HG03108 (cell line): ENCODE results near the gene CCND2.

Experiments used
- ATAC-seq: cut with Tn5 transposase; IDR thresholded peaks from one replicate; pipeline ENCODE4 v1.9.1; 2021; ENCODE audit warnings: moderate library complexity; ENCODE audit not compliant: unreplicated experiment

The CCND2 gene

DNA sequence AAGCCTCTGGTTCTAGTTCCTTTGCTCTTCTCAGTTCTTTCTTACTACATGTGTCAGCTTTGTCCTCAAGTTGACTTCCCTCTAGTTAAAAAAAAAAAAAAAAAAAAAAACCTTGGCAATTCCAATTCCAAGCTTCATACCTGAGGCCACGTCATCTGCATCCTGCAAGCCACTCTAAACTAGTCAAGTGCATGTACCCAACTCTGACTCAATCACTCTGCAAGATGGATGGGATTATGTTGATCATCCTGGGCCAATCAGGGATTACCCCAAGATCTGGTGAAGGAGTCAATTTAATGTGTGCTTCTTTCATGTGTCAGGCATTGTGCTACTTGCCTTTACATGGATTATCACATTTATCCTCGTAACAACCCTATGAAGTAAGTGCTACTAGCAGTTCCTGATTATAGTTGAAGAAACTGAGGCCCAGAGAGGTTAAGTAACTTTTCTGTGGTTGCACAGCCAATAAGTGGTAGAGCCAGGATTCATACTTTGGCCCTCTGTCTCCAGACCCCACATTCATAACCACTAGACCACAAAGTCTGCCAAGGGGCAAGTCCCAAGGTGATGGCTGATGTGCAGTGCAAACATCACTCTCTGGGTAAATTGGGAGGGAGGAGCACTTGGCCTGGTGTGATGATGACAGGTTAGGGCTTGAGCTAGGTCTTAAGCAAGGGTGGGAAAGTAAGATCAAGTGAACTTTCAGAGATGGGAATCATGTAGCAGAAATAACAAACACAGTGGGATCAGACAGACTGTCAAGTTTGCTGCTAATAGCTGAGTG lies 17.3 kb upstream of the CCND2 start:
- ATAC-seq: no peak

DNA sequence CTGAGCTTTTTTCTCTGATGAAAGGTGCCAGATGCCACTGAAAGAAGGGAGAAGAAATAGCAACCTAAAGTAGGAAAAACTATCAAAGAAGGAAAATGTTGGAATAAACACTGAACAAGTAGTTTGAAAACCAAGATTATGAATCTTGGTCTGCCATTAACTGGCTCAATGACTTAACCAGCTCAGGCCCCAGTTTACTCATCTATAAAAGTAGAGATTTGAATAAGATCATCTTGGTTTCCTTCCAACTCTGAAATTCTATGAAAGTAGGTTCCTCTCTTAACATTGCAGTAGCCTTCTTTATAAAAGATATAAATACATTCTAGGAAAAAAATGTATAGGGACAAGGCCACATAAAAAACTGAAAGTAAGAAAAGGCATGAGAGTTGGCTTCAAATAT lies 16.1 kb upstream of the CCND2 start:
- no peak for ATAC-seq

DNA sequence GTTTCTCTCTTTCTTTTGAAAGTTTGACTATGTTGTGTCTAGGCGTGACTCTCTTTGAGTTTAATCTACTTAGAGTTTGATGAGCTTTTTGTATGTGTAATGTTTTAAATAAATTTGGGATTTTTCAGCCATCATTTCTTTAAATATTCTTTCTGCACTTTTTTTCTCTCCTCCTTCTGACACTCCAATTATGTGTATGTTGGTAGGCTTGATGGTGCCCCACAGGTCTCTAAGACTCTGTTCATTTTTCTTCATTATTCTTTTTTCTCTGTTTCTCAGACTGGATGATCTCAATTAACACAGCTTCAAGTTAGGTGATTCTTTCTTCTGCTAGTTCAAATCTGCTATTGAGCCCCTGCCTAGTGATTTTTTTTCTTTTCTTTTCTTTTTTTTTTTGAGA lies 14.5 kb upstream of the CCND2 start:
- ATAC-seq: no peak

DNA sequence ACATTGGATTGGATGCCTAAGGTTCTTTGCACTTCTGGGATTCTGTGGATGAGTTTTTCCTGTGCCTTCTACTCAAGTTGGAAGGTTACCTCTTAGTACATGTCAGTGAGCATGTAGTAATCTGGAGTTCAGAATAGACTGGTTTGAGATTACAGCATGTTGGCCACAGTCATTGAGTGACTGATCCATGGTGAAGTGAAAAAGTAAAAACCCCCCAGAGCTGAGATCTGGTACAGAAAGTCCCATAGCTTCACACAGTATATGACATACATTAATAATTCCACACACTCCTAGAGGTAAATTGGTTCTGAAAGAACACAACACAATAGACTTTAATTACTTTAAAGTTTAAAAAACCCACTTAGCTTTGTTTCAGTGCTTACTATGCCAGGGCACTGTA lies 11.9 kb upstream of the CCND2 start:
- ATAC-seq: peak; percentile 46

DNA sequence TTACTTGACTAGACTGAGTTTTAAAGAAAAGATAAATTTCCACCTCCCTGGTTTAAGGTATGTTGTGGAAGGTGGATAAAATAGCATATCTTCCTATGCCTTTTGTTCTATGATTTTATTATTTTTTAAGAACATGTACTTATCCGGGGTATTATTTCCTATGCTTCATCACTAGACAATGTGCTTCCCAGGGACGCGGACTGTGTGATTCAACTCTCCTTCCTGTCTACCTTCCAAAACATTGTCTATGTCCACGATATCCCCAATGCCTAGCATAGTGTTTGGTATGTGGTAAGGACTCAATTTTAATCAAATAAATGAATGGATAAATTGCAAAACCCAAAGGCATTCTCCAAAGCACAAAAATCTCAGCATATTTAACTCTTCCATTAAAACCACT lies 8.3 kb upstream of the CCND2 start:
- ATAC-seq: no peak

DNA sequence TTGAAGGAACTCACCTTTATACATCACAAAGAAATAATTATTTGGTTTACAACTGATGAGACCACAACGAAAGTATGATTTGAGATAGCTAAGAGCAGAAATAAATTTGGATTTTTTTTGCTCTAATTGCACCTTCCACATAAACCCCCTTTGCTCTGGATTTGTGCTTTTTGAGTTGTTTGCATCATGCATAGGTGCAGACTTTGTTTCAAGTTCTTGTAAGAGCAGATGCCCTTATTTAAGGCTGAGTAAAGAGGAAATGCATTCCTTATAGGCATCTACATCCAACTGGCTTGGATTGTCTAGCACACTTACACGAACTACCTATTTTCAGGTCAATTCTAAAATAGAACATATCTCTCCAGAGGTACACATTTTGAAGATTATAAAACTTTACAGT lies 6.6 kb upstream of the CCND2 start:
- ATAC-seq: no peak

DNA sequence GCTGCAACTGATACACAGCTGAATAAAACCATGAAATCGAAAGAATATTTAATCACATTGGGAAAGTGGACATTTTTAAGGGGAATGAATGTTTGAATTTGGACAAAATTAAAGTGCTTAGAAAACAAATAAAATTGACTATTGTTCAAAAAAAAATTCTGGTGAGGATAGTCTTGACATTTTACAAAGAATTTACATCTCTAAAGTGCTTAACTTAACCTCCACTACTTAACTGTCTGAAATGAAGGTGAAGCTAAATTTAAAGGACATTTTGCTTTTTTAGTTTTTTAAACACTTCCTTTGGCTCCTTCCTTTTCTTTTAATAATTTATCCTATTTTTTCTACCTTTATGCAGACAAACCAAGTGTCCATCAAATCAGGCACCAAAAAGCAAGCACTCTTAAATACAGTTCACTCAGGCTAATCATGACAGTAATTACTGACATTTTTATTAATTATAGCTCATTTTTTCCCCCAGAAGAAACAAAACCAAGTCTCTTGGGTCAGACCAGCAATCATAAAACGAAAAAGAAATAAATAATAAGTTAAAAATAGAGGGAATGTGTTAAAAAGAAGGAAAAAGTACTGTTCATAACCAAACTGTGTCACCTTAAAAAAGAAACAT lies 5.7 kb upstream of the CCND2 start:
- ATAC-seq: no peak

DNA sequence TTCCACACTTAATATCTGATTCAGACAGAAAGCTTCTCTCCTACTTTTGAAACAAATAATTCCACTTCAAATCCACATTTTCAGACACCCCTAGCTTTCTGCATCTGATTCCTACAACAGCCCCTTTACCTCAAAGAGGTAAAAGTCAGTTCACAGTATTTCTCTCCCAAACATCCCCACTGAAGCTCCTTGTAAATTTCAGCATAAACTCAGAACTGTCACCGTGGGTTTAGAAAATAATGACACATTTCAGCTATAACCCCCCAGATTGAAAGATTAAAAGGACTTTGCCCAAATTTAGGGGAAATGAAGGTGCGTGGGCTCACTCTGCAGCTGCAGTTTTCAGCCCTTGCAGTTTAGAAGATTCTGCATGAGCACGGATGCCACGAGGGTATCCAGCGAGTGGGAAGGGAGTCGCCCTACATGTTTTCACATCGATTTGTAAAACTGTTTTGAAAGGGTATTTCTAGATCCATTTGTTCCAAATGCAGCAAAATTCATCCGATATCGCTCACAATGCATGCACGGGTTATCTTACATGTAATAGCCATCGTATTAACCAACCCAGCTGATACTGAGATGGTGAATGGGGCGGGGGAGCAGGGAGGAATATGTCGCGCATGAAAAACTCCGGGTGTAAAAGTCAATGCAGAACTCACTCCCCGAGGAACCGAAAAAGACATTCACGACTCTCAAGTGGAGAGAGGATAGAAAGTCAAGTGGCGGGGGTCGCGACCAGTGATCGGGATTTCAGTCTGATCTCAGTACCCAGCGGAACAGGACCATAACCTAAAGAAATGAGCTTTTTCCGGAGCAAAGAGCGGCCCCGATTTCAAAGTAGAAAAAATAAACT lies 5.0 kb upstream of the CCND2 start:
- ATAC-seq: no peak

DNA sequence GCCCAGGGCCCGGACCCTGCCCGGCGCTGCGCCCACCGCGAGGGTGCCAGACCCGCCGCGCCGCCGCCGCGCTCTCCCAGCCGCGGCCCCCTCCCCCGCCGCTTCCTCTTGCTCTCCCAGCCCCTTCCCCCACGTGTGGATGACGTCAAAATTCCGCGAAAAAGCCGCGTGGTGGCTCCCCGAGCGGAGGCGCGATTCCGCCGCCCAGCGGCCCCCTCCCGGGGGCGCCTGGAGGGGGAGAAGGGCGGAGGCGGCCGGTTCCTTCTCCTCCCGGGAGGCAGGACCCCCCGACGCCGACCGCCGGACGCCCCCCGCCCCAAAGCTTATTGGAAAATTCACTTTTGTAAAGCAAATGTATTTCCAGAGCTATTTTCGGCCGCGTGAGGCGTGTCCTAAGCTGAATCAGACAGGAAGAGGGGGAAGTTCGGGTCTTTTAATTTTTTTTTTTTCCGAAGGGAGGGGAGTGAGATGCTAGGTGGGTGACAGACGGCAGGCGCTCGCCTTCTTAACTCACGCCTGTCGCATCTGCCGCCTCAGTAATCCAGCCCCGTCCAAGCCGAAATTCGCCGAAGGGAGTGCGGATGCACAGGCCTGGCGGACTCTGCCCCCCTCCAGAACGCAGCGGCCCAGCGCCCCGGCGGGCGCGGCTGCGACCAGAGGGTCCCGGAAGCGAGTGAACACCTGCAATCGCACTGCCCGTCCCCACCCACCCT lies 4.1 kb upstream of the CCND2 start:
- ATAC-seq: no peak

DNA sequence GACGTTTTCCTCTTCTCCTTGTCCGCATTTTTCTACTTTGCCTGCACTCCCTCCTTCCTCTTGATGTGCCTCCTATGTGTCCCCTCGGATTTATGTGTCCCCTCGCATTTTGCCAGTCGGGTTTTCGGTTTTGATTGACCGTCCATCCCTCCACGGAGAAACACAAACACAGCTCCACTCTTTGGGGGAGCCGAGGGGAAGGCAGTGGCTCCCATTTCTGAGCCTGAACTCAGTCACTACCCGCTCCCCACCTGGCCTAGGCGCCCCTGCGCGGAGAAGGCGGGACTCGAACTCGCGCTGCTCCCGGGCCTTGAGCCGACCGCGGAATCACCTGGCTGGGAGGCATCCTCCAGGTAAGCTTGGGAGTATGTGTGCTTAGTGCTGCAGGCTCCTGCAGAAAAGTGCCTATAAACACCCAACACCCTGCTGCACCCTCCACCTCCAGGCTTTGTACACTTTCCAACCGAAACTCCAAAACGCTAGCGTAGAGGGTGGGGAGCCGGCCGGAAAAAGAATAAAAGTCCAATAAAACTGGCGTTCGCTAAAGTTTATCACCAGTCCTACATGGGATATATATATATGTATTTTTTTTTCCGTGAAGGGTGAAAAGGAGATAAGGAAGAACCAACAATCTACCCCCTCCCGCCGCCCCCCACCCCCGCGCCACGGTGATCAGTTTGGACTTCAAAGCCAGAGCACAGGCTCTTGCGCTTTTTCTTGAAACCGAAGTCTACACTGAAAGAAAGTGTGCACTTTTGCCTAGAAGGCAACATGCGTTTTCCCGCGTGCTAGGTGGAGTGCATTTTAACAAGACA lies 3.3 kb upstream of the CCND2 start:
- no peak for ATAC-seq

DNA sequence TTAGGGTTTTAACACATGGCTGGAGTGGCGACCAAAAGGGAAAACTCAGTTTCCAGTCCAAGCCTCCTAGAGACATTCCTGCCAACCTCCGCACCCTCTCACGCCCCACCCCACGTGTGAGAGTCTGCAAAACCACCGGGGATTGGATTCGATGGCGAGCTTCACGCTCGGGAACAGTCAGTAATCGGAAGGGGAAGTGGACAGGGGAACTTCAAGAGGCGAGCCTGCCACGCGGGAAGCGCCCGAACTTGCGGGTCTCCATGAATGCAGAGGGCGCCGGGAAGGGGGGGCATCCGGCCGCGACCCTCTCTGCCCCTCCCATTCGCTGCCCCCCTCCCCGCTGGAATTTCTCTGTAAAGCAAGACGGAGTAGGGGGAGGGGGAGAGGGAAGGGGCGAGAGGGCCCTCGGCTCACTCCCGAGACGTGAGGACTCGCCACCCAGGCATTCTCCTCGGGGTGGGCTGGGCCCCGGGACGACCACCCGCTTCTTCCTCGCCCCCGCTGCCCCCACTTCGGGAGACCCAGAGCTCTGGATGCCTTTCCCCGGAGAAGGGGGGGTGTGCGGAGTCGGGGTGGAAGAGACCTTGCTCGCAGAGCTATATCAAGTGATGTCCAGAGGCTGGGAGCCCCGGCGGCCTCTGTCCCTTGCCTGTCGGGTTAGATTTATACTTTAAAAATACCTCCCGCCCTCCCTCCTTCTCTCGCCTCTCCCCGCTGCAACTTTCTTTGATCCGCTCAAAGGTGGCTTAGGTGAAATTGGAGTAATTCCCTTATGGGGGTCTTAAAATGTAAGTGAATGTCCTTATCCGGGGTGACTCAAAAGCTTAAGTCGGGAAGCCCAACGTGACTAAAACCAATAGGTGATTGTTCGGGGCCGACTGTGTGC lies 2.5 kb upstream of the CCND2 start:
- ATAC-seq: no peak

DNA sequence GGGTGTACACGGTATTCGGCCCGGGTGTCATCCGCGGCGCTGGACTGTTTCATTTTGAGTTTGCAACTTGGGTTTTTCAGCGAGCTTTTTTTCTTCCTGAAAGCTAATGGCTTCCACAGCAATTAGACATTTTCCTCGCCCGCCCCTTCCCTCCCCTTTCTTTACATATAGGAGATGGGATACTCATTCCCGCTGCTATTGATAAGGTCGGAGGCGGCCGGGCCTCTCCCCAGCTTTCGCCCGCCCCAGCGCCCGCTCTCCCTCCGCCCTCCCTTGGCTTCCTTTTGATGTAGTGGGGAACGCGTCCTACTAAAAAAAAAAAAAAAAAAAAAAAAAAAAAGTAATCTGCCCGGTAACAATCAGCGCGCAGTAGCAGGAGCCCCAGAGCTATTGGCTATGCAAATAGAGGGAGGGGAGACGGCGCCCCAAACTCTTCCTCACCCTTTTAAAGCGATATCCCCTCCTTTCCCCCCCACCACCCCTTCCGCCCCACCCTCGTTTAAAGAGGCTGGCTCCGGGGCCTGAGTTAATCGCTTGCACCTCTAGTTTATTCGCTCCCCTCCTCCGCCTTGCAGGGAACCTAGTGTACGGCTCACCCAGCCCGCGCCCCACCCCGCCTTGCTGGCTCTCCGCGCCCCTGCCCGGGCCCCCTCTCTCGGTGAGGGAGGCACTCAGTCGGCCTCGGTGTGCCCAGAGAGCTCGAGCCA lies 1.7 kb upstream of the CCND2 start:
- ATAC-seq: peak; percentile 31

DNA sequence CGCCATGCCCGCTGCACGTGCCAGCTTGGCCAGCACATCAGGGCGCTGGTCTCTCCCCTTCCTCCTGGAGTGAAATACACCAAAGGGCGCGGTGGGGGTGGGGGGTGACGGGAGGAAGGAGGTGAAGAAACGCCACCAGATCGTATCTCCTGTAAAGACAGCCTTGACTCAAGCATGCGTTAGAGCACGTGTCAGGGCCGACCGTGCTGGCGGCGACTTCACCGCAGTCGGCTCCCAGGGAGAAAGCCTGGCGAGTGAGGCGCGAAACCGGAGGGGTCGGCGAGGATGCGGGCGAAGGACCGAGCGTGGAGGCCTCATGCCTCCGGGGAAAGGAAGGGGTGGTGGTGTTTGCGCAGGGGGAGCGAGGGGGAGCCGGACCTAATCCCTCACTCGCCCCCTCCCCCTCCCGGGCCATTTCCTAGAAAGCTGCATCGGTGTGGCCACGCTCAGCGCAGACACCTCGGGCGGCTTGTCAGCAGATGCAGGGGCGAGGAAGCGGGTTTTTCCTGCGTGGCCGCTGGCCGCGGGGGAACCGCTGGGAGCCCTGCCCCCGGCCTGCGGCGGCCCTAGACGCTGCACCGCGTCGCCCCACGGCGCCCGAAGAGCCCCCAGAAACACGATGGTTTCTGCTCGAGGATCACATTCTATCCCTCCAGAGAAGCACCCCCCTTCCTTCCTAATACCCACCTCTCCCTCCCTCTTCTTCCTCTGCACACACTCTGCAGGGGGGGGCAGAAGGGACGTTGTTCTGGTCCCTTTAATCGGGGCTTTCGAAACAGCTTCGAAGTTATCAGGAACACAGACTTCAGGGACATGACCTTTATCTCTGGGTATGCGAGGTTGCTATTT lies 914 bp upstream of the CCND2 start:
- no peak for ATAC-seq

DNA sequence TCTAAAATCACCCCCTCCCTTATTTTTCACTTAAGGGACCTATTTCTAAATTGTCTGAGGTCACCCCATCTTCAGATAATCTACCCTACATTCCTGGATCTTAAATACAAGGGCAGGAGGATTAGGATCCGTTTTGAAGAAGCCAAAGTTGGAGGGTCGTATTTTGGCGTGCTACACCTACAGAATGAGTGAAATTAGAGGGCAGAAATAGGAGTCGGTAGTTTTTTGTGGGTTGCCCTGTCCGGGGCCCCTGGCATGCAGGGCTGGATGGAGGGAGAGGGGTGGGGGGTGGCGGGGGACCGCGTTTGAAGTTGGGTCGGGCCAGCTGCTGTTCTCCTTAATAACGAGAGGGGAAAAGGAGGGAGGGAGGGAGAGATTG lies 300 bp upstream of the CCND2 start:
- ATAC-seq: no peak

DNA sequence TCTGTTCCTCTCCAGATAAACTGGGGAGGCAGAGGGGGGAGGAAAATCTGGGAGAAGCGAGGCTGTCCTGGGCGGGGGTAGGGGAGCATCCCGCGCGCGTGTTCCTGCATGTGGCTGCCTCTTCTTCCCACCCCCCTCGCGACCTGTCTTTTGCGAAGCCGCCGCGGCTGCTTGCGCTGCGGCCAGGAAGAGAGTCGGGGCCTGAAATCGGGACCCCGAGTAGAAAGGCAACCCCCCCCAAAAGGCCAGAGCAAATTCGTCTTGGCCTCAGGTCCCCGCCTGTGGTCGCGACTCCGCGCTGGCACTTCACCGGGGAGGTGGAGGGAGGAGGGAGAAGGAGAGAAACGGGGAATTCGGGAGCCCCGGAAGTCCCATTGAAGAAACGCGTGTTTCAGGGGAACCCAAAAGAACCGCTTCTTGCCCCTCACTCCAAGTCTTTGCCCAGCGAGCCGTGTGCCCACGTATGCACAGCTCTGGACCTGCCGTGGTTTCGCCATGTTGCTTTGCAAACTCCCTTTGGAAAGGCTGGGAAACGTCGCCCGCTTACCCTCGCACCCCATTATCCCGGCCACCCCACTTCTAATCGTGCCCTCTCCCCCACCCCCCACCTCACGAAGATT lies 944 bp downstream of the CCND2 start:
- no peak for ATAC-seq

DNA sequence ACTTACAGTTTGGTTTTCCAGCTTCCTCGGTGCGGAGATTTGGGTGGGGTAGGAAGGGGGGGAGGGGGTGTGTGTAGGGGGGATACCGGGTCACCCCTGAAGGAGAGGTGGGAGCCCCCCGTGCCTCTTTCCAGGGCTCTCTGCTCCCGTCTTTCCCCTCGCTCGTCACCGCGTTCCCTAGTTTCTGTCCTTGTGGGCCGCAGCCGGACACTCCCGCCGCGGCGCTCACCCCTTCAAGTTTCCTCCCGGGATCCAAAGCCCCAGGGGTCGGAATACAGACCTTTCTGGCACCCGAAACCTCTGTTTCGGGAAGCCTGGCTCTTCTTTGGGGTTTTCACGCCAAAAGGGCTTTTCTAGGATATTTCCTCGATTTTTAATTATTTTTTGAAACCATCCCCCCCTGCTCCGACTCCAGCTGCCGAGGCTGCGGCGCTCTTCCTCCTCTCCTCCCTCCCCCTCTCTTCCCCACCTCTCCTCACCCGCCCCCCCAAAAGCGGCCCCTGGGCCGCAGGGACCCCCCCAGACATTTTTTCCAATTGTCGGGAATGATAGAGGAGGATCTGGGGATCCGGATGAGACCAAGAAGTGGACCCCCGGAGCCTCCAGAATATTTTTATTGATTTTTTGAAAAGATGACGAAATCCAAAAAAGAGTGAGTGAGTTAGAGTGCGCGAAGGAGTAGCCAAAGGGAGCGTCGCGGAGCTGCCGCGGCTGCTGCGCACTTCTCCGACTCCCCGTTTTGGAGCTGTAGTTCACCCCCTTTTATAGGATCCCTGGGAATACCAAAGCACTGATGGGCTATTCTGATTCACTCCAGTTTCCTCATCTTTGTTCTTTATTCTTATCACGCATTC lies 1.7 kb downstream of the CCND2 start:
- no peak for ATAC-seq

DNA sequence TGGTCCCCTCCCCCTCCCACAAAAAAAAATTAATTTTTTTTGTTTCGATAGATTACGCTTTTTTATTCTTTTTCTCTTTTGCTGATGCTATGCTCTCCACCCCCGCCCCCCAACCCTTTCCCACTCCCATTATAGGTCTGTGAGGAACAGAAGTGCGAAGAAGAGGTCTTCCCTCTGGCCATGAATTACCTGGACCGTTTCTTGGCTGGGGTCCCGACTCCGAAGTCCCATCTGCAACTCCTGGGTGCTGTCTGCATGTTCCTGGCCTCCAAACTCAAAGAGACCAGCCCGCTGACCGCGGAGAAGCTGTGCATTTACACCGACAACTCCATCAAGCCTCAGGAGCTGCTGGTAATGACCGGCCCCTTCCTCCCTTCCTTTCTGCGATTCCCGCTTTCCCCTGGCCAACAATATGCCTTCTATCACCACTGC lies 2.3 kb downstream of the CCND2 start:
- no peak for ATAC-seq
